Chondrocyte (in vitro differentiated cells): Measurements from ENCODE around the gene SEMA4G. TPM values are rescaled to one million over a fixed set of nuclear protein-coding genes. Genes with fewer than 3 reads are reported as not detected.

Experiments used
- DNase-seq: peaks from one replicate; pipeline ENCODE4 v3.0.0; 2021; ENCODE audit warnings: mixed read lengths, low spot score
- H3K27ac Mint-ChIP-seq: one replicate; pipeline ENCODE4 v1.8.0; 2021; ENCODE audit warnings: mild to moderate bottlenecking, moderate library complexity, mixed read lengths; ENCODE audit not compliant: unreplicated experiment
- H3K27me3 Mint-ChIP-seq: 2 replicates; pipeline ENCODE4 v1.8.0; 2021; ENCODE audit warnings: low read depth, mixed read lengths
- H3K36me3 Mint-ChIP-seq: 2 replicates; pipeline ENCODE4 v1.8.0; 2021; ENCODE audit warnings: low read depth, mixed read lengths
- H3K4me1 Mint-ChIP-seq: 2 replicates; pipeline ENCODE4 v1.8.0; 2021; ENCODE audit warnings: low read depth, mild to moderate bottlenecking, mixed read lengths
- H3K4me3 Mint-ChIP-seq: one replicate; pipeline ENCODE4 v1.8.0; 2021; ENCODE audit warnings: mild to moderate bottlenecking, moderate library complexity, mixed read lengths; ENCODE audit not compliant: unreplicated experiment
- H3K9me3 Mint-ChIP-seq: 2 replicates; pipeline ENCODE4 v1.8.0; 2021; ENCODE audit warnings: low read depth, mixed read lengths
- CTCF ChIP-seq: fragments of 200-600 bp; sonication (generic); IDR thresholded peaks from 2 replicates; pipeline ENCODE4 v1.5.0; 2021; ENCODE audit warnings: antibody characterized with exemption, mild to moderate bottlenecking, moderate library complexity
- total RNA-seq: library from RNA; stranded (reverse); gene quantifications from 3 replicates; pipeline ENCODE4 v1.2.1, GENCODE V29; 2021

Gene SEMA4G
- total RNA-seq, 1 donor from 2014 or later: 8.0 TPM

GRCh38 chr10:101000127-101000914 is 31.0 kb downstream of the SEMA4G start:
- Mint-ChIP-seq H3K4me3 (peak overlapping the region; percentile 95), H3K36me3 (peaks cover 4% of the 10 kb centered on the region), H3K9me3 (no peaks in the 10 kb centered on the region), H3K4me1 (peaks cover 39% of the 10 kb centered on the region), H3K27me3 (no peaks in the 10 kb centered on the region), H3K27ac (peak overlapping the region; percentile 94)
- peak; percentile 84 for DNase-seq
- no peak for TF ChIP-seq CTCF

GRCh38 chr10:101000915-101001658 is 31.8 kb downstream of the SEMA4G start:
- Mint-ChIP-seq H3K27me3 (no peaks in the 10 kb centered on the region), H3K36me3 (peaks cover 5% of the 10 kb centered on the region), H3K9me3 (no peaks in the 10 kb centered on the region), H3K4me1 (peaks cover 39% of the 10 kb centered on the region), H3K4me3 (peak overlapping the region; percentile 95), H3K27ac (peak overlapping the region; percentile 94)
- peak; percentile 90 for DNase-seq
- TF ChIP-seq CTCF: no peak

- Mint-ChIP-seq H3K4me1 (peaks cover 34% of the 10 kb centered on the region), H3K36me3 (peaks cover 8% of the 10 kb centered on the region), H3K9me3 (no peaks in the 10 kb centered on the region), H3K27ac (peak overlapping the region; percentile 94), H3K4me3 (peak overlapping the region; percentile 95), H3K27me3 (no peaks in the 10 kb centered on the region)
- no peak for DNase-seq
- no peak for TF ChIP-seq CTCF
Measured at GRCh38 chr10:101001659-101002035, 32.3 kb downstream of the SEMA4G start.

GRCh38 chr10:101002456-101002855 is 33.2 kb downstream of the SEMA4G start:
- no peak for TF ChIP-seq CTCF
- DNase-seq: peak; percentile 92
- Mint-ChIP-seq H3K4me1 (peaks cover 33% of the 10 kb centered on the region), H3K9me3 (no peaks in the 10 kb centered on the region), H3K27me3 (no peaks in the 10 kb centered on the region), H3K36me3 (peaks cover 8% of the 10 kb centered on the region), H3K4me3 (no peak overlapping the region), H3K27ac (peak overlapping the region; percentile 94)

GRCh38 chr10:101003639-101004206 is 34.4 kb downstream of the SEMA4G start:
- TF ChIP-seq CTCF: no peak
- H3K4me1 Mint-ChIP-seq: peaks cover 31% of the 10 kb centered on the region

More at GRCh38 chr10:101003639-101004206, 34.4 kb downstream of the SEMA4G start:
- no peak overlapping the region for H3K4me3 Mint-ChIP-seq
- peak; percentile 84 for DNase-seq
- no peaks in the 10 kb centered on the region for H3K9me3 Mint-ChIP-seq
- H3K27ac Mint-ChIP-seq: no peak overlapping the region
- peaks cover 8% of the 10 kb centered on the region for H3K36me3 Mint-ChIP-seq
- H3K27me3 Mint-ChIP-seq: no peaks in the 10 kb centered on the region
